ENCODE measurements around the gene NOLC1. TPM values are rescaled to one million over a fixed set of nuclear protein-coding genes. Genes with fewer than 3 reads are reported as not detected.
A peak's percentile ranks its signal among the peaks of the same experiment; 100 is the strongest.

The NOLC1 gene
- total and polyA plus RNA-seq, 2 of the 13 experiments (the other 11 are each of a cell fraction or from before 2014, with no cell fraction given) = 50.6 to 81.0 TPM

DNA sequence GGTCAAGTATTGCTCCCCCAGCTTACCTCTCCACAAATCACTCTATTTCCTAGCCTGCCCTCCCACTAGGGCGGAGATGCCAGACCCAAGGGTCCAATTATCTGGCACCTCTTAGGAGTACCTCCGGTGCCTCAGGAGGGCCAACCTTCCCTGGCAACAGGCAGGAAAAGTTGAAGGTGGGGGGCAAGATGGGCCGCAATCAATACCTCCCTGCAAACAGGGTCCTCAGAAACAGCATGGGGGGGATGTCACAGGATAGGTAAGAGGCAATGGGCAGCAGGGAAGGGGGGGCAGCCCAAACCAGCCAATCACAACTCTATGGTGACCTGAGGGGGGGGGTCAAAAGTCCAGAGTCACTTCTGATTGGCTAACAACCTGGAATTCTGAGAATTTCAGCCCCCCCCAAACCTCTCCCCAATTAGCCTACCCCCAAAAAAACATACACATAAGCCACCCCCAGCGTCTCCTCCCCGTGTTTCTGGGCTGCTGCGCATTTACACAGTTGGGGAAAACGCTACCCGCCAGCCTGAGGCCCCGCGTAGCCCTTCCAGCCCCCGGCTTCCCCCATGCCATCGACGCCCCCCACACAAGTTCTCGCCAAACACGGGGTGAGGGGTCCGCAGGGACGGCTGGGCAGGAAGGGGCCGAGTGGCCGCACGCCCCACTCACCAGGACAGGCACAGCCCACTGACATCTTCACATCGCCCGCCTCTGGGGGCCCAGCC lies 32.6 kb upstream of the NOLC1 start (continued):
- TF ChIP-seq, protein P1, sequence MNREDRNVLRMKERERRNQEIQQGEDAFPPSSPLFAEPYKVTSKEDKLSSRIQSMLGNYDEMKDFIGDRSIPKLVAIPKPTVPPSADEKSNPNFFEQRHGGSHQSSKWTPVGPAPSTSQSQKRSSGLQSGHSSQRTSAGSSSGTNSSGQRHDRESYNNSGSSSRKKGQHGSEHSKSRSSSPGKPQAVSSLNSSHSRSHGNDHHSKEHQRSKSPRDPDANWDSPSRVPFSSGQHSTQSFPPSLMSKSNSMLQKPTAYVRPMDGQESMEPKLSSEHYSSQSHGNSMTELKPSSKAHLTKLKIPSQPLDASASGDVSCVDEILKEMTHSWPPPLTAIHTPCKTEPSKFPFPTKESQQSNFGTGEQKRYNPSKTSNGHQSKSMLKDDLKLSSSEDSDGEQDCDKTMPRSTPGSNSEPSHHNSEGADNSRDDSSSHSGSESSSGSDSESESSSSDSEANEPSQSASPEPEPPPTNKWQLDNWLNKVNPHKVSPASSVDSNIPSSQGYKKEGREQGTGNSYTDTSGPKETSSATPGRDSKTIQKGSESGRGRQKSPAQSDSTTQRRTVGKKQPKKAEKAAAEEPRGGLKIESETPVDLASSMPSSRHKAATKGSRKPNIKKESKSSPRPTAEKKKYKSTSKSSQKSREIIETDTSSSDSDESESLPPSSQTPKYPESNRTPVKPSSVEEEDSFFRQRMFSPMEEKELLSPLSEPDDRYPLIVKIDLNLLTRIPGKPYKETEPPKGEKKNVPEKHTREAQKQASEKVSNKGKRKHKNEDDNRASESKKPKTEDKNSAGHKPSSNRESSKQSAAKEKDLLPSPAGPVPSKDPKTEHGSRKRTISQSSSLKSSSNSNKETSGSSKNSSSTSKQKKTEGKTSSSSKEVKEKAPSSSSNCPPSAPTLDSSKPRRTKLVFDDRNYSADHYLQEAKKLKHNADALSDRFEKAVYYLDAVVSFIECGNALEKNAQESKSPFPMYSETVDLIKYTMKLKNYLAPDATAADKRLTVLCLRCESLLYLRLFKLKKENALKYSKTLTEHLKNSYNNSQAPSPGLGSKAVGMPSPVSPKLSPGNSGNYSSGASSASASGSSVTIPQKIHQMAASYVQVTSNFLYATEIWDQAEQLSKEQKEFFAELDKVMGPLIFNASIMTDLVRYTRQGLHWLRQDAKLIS (CRISPR knock-in tag; IDR thresholded peaks at IDR 0.05) = no peak
- TF ChIP-seq ZNF260 (CRISPR knock-in tag; IDR thresholded peaks at IDR 0.05; ENCODE audit: borderline replicate concordance, low read depth) (no peak), SALL1 (CRISPR knock-in tag; IDR thresholded peaks at IDR 0.05) (no peak), ZNF556 (CRISPR knock-in tag; IDR thresholded peaks at IDR 0.05; ENCODE audit: borderline replicate concordance) (no peak), ZNF317 (CRISPR knock-in tag; IDR thresholded peaks at IDR 0.05) (peak; percentile 38; the same call in 1 of the 2 replicates), MATR3 (CRISPR knock-in tag; IDR thresholded peaks at IDR 0.05) (no peak), ZNF766 (CRISPR knock-in tag; IDR thresholded peaks at IDR 0.05; ENCODE audit: borderline replicate concordance) (no peak), ZNF326 (CRISPR knock-in tag; IDR thresholded peaks at IDR 0.05; ENCODE audit: borderline replicate concordance) (no peak), ERF (CRISPR knock-in tag; IDR thresholded peaks at IDR 0.05) (no peak), RELA (CRISPR knock-in tag; IDR thresholded peaks at IDR 0.05) (no peak), NFKBIZ (CRISPR knock-in tag; IDR thresholded peaks at IDR 0.05) (no peak), SOX5 (CRISPR knock-in tag; IDR thresholded peaks at IDR 0.05; ENCODE audit: borderline replicate concordance) (no peak), PAWR (CRISPR knock-in tag; IDR thresholded peaks at IDR 0.05; ENCODE audit: borderline replicate concordance) (no peak), MZF1 (CRISPR knock-in tag; IDR thresholded peaks at IDR 0.05; ENCODE audit: borderline replicate concordance) (no peak), ZNF616 (CRISPR knock-in tag; IDR thresholded peaks at IDR 0.05; ENCODE audit: low read depth) (no peak), ATM (IDR thresholded peaks at IDR 0.05; ENCODE audit: borderline replicate concordance) (no peak), POLR2A (IDR thresholded peaks at IDR 0.05; ENCODE audit: insufficient read depth in 1 of 2, low read depth in 2 of 2, low read length in 2 of 2) (no peak), PATZ1 (CRISPR knock-in tag; IDR thresholded peaks at IDR 0.05) (peak; percentile 89)
- TF ChIP-seq, protein P2, sequence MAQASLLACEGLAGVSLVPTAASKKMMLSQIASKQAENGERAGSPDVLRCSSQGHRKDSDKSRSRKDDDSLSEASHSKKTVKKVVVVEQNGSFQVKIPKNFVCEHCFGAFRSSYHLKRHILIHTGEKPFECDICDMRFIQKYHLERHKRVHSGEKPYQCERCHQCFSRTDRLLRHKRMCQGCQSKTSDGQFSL (CRISPR knock-in tag; IDR thresholded peaks at IDR 0.05) = peak; percentile 36; the same call in 1 of the 2 replicates
- TF ChIP-seq, protein P3, sequence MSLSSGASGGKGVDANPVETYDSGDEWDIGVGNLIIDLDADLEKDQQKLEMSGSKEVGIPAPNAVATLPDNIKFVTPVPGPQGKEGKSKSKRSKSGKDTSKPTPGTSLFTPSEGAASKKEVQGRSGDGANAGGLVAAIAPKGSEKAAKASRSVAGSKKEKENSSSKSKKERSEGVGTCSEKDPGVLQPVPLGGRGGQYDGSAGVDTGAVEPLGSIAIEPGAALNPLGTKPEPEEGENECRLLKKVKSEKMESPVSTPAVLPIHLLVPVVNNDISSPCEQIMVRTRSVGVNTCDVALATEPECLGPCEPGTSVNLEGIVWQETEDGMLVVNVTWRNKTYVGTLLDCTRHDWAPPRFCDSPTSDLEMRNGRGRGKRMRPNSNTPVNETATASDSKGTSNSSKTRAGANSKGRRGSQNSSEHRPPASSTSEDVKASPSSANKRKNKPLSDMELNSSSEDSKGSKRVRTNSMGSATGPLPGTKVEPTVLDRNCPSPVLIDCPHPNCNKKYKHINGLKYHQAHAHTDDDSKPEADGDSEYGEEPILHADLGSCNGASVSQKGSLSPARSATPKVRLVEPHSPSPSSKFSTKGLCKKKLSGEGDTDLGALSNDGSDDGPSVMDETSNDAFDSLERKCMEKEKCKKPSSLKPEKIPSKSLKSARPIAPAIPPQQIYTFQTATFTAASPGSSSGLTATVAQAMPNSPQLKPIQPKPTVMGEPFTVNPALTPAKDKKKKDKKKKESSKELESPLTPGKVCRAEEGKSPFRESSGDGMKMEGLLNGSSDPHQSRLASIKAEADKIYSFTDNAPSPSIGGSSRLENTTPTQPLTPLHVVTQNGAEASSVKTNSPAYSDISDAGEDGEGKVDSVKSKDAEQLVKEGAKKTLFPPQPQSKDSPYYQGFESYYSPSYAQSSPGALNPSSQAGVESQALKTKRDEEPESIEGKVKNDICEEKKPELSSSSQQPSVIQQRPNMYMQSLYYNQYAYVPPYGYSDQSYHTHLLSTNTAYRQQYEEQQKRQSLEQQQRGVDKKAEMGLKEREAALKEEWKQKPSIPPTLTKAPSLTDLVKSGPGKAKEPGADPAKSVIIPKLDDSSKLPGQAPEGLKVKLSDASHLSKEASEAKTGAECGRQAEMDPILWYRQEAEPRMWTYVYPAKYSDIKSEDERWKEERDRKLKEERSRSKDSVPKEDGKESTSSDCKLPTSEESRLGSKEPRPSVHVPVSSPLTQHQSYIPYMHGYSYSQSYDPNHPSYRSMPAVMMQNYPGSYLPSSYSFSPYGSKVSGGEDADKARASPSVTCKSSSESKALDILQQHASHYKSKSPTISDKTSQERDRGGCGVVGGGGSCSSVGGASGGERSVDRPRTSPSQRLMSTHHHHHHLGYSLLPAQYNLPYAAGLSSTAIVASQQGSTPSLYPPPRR (CRISPR knock-in tag; IDR thresholded peaks at IDR 0.05; ENCODE audit: borderline replicate concordance) = no peak

Data from HepG2 (cell line).